Measurements from ENCODE around the gene PLEKHG4B. TPM values are rescaled to one million over a fixed set of nuclear protein-coding genes. Genes with fewer than 3 reads are reported as not detected.

PLEKHG4B gene
- total and polyA plus RNA-seq, 2 donors from 2014 or later = 0.13 to 0.37 TPM

DNA sequence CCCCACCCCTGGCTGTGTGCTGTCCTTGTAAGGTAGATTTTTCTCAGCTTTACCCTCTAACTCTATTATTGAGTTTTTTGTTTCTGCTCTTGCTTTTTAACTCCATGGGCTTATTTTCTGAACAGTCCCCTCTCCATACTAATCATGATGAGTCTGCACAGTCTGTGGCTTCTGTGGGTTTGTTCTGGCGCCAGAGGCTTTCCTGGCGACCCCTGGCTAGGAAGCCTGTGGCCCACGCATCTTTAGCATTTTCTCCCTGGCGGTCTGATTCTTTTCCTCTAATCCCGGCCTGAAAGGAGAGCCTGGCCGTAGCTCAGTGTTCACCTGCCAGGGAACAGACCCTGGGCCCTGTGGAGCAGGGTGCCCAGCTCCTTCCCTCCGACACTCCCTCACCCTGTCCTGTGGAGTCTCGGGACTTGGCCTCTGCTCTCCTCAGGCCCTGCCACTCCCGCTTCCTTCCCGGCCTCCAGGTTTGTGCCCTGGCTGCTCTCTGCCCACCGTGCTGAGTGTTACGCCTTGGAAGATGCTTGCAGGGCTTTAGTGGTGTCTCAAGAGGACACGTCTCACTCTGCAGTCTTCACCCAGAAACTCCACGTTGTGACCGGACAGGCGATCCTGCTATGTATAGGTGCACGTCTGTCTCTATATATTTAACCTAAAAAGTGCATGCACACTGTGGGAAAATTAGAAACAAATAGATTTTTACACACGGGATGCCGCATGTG is 67.6 kb downstream of the PLEKHG4B start:
- H3K27ac ChIP-seq (ENCODE audit: low read depth in 2 of 2, low read length in 2 of 2) = no peak overlapping the region
- H3K9ac ChIP-seq (ENCODE audit: low read length in 3 of 3) = no peak overlapping the region
- no peak overlapping the region for H3K4me3 ChIP-seq (ENCODE audit: low read length in 3 of 3)
- H3K36me3 ChIP-seq (ENCODE audit: control insufficient read depth in 2 of 3, insufficient read depth in 3 of 3, low read length in 3 of 3) = no peaks in the 10 kb centered on the region
- FAIRE-seq (no peak), DNase-seq (peak in 1 of 5 donors; percentile 17)
- H3K27me3 ChIP-seq (ENCODE audit: control insufficient read depth, insufficient read depth, low read length) = no peaks in the 10 kb centered on the region
- TF ChIP-seq, protein P1, sequence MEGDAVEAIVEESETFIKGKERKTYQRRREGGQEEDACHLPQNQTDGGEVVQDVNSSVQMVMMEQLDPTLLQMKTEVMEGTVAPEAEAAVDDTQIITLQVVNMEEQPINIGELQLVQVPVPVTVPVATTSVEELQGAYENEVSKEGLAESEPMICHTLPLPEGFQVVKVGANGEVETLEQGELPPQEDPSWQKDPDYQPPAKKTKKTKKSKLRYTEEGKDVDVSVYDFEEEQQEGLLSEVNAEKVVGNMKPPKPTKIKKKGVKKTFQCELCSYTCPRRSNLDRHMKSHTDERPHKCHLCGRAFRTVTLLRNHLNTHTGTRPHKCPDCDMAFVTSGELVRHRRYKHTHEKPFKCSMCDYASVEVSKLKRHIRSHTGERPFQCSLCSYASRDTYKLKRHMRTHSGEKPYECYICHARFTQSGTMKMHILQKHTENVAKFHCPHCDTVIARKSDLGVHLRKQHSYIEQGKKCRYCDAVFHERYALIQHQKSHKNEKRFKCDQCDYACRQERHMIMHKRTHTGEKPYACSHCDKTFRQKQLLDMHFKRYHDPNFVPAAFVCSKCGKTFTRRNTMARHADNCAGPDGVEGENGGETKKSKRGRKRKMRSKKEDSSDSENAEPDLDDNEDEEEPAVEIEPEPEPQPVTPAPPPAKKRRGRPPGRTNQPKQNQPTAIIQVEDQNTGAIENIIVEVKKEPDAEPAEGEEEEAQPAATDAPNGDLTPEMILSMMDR (IDR thresholded peaks at IDR 0.05; ENCODE audit: borderline replicate concordance, extremely low read depth, insufficient read depth) = no peak
- H3K9me3 ChIP-seq (ENCODE audit: control insufficient read depth in 2 of 3, insufficient read depth in 1 of 3, low read length in 3 of 3) = no peaks in the 10 kb centered on the region
- intact Hi-C loops (cut with DNase I) = no loop called here
- H3K4me1 ChIP-seq (ENCODE audit: control insufficient read depth in 2 of 3, insufficient read depth in 2 of 3, low read depth in 1 of 3, low read length in 3 of 3) = no peaks in the 10 kb centered on the region

DNA sequence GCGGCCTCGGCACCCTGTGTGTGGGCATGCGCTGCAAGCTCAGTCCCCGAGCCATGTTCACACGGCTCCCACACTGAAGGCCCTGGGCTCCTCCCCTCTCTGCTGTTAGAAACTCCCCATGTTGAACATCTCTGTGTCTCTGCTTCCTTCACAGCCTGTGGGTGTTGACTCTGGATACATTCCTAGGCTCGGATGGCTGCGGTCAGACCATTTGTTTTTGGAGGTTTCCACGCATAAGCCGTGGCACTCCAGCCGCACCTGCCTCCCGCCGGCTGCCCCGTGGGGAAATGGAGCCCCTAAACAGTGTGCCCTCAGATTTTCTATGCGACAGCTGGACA is 68.2 kb downstream of the PLEKHG4B start:
- intact Hi-C loops (cut with DNase I) = no loop called here
- Histone ChIP-seq H3K4me1 (ENCODE audit: control insufficient read depth in 2 of 3, insufficient read depth in 2 of 3, low read depth in 1 of 3, low read length in 3 of 3) (no peaks in the 10 kb centered on the region), H3K36me3 (ENCODE audit: control insufficient read depth in 2 of 3, insufficient read depth in 3 of 3, low read length in 3 of 3) (no peaks in the 10 kb centered on the region), H3K27me3 (ENCODE audit: control insufficient read depth, insufficient read depth, low read length) (no peaks in the 10 kb centered on the region), H3K9ac (ENCODE audit: low read length in 3 of 3) (no peak overlapping the region), H3K9me3 (ENCODE audit: control insufficient read depth in 2 of 3, insufficient read depth in 1 of 3, low read length in 3 of 3) (no peaks in the 10 kb centered on the region), H3K4me3 (ENCODE audit: low read length in 3 of 3) (no peak overlapping the region), H3K27ac (ENCODE audit: low read depth in 2 of 2, low read length in 2 of 2) (no peak overlapping the region)
- no peak for DNase-seq
- FAIRE-seq = no peak
- TF ChIP-seq, protein P1 (IDR thresholded peaks at IDR 0.05; ENCODE audit: borderline replicate concordance, extremely low read depth, insufficient read depth) = no peak

DNA sequence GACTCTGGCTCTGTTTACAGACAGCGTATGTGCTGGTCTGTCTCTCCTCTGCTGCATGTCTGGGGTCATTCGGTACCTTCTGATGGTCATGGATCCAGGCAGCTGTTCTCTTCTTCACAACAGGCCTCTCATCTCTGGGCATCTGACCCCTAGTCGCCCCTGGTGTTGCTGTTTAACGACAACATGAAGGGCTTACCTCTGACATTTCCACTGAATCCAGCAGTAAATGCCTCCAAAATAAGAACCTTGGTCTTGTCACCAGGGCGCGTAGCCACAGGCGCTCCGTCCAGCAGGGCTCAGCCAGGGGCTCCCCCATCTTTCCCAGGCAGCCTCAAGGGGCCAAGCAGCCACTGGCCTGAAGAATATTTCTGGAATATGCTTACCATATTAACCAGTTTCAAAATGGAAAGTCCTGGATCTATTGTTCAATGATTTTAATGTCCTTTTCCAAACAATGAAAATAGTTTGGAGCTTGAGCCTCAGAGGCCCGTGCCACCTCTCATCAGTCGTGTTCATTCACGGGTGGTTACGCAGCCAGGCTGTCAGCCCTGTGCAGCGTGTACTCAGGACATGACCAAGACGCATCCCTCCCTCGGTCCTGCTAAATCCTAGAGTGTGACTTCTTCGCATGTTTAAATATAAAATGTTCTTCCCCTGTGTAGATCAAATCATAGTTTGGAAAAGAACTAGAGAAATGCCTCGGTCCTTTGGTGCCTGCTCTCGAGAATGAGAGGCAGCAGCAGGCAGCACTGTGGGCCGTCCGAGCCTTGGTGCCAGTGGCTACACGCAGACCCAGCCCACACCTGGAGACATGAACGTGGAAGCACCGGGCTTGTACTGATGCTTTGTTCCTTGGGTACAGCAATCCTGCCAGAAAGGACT is 69.2 kb downstream of the PLEKHG4B start:
- DNase-seq = peak in 1 of 5 donors; percentile 18
- no peak for FAIRE-seq
- H3K4me1 ChIP-seq (ENCODE audit: control insufficient read depth in 2 of 3, insufficient read depth in 2 of 3, low read depth in 1 of 3, low read length in 3 of 3) = no peaks in the 10 kb centered on the region
- no peak overlapping the region for H3K27ac ChIP-seq (ENCODE audit: low read depth in 2 of 2, low read length in 2 of 2)
- intact Hi-C loops (cut with DNase I) = no loop called here
- H3K36me3 ChIP-seq (ENCODE audit: control insufficient read depth in 2 of 3, insufficient read depth in 3 of 3, low read length in 3 of 3) = no peaks in the 10 kb centered on the region
- TF ChIP-seq, protein P1 (IDR thresholded peaks at IDR 0.05; ENCODE audit: borderline replicate concordance, extremely low read depth, insufficient read depth) = no peak
- H3K9me3 ChIP-seq (ENCODE audit: control insufficient read depth in 2 of 3, insufficient read depth in 1 of 3, low read length in 3 of 3) = no peaks in the 10 kb centered on the region
- no peaks in the 10 kb centered on the region for H3K27me3 ChIP-seq (ENCODE audit: control insufficient read depth, insufficient read depth, low read length)
- H3K9ac ChIP-seq (ENCODE audit: low read length in 3 of 3) = no peak overlapping the region
- no peak overlapping the region for H3K4me3 ChIP-seq (ENCODE audit: low read length in 3 of 3)
